K562 (cell line): ENCODE measurements around the gene EEF1A2. TPM values are rescaled to one million over a fixed set of nuclear protein-coding genes. Genes with fewer than 3 reads are reported as not detected.

Experiments used
- ARID3A ChIP-seq: IDR thresholded peaks from 2 replicates; pipeline ENCODE4 v1.6.1; 2012; ENCODE audit warnings: low read depth, low read length, improper control_type of control experiment, borderline replicate concordance
- MAX ChIP-seq: sonication (generic); formaldehyde crosslinking; IDR thresholded peaks from 2 replicates; pipeline ENCODE4 v1.9.0; 2022; ENCODE audit warnings: mild to moderate bottlenecking, missing genetic modification reagents
- MGA ChIP-seq: fragments of 450-650 bp; IDR thresholded peaks from 2 replicates; pipeline ENCODE4 v1.6.1; 2016; ENCODE audit warnings: mild to moderate bottlenecking, moderate library complexity
- MLLT1 ChIP-seq, 2 experiments: fragments of 450-650 bp; IDR thresholded peaks; 2 replicates each; pipeline ENCODE4 v1.6.1; 2016
- RBBP5 ChIP-seq: fragments of 200-600 bp; sonication (generic); IDR thresholded peaks from 2 replicates; pipeline ENCODE4 v1.6.1; 2012; ENCODE audit warnings: borderline replicate concordance, mild to moderate bottlenecking, low read length, control low read depth, inconsistent platforms; ENCODE audit not compliant: insufficient read depth, poor library complexity, severe bottlenecking
- RNF2 ChIP-seq: sonication (generic); IDR thresholded peaks from 2 replicates; pipeline ENCODE4 v1.6.1; 2016
- SIN3A ChIP-seq, 2 experiments: fragments of 150-350 bp in 1 of 2; IDR thresholded peaks; 2 replicates each; pipeline ENCODE4 v1.6.1; 2011 to 2016; ENCODE audit warnings: borderline replicate concordance in 2 of 2, low read depth in 2 of 2, low read length in 2 of 2, mild to moderate bottlenecking in 2 of 2, moderate library complexity in 2 of 2; ENCODE audit not compliant: control insufficient read depth in 1 of 2
- ZKSCAN8 ChIP-seq: fragments of 200-800 bp; sonication (Bioruptor generic); IDR thresholded peaks from 2 replicates; pipeline ENCODE4 v1.6.1; 2016; ENCODE audit warnings: missing genetic modification characterization, missing compliant biosample characterization
- ZNF76 ChIP-seq: fragments of 250-450 bp; sonication (Bioruptor Pico); IDR thresholded peaks from 2 replicates; pipeline ENCODE4 v1.4.0; 2020; ENCODE audit warnings: mild to moderate bottlenecking, moderate library complexity, borderline replicate concordance
- polyA plus RNA-seq, 8 experiments: library from polyadenylated mRNA; depleted of rRNA in 4 of 8; stranded (reverse) in 5 of 8; unstranded in 3 of 8; fragments of >200 nt; fragmentation: Nextera tagmentation in 2 of 8; fragmentation: Illumina TruSeq in 1 of 8; extraction: Ambion mirVana in 2 of 8; extraction: Trizol in 1 of 8; gene quantifications; 2 replicates each; pipeline versions ENCODE4 v1.2.1 to v1.2.3, GENCODE V29; 2011 to 2014; ENCODE audit warnings: inconsistent platforms in 1 of 8, missing spikeins in 1 of 8
- total RNA-seq, 7 experiments: library from RNA; depleted of rRNA in 6 of 7; stranded (reverse); fragments of >200 nt in 6 of 7; fragmentation: Illumina TruSeq in 2 of 7; extraction: Trizol in 2 of 7; gene quantifications; 2 replicates each; pipeline versions ENCODE4 v1.2.1 to v1.2.3, GENCODE V29; 2011 to 2021; ENCODE audit warnings: low replicate concordance in 1 of 7

The EEF1A2 gene
- total and polyA plus RNA-seq, 9 of the 15 experiments (the other 6 are each of a cell fraction or from before 2014, with no cell fraction given), result 0.04 to 29.6 (median 11.5) TPM

- TF ChIP-seq MGA (peak; percentile 35; the same call in 1 of the 2 replicates), ARID3A (no peak), ZNF76 (CRISPR knock-in tag) (no peak), ZKSCAN8 (CRISPR knock-in tag) (no peak), MAX (CRISPR knock-in tag) (peak; percentile 27; the same call in 1 of the 2 replicates), MLLT1 (IDR thresholded peaks at IDR 0.05) (no peak), RNF2 (no peak), RBBP5 (peak; percentile 14), SIN3A (IDR thresholded peaks at IDR 0.05; ENCODE audit: borderline replicate concordance in 2 of 2, control insufficient read depth in 1 of 2, low read depth in 2 of 2, low read length in 2 of 2) (no peak)
These were observed 20.2 kb upstream of the EEF1A2 start (continued) for GRCh38 chr20:63518946-63519667.
